Ureter (tissue), 1 donor: ENCODE results near the gene LINC00305. TPM values are rescaled to one million over a fixed set of nuclear protein-coding genes. Genes with fewer than 3 reads are reported as not detected.

Experiments used
- DNase-seq: peaks from one replicate; pipeline ENCODE4 v3.0.0-alpha.2; 2020; ENCODE audit warnings: low spot score
- total RNA-seq: library from RNA; stranded (reverse); gene quantifications from one replicate; pipeline ENCODE4 v1.2.4, GENCODE V29; 2023
- donor health status: DM: yes; HTN: yes; CAD: no.

Gene LINC00305
- not detected for total RNA-seq

GRCh38 chr18:64148988-64149387 is at the start of gene LINC00305:
LINC00305 (minus strand) TSS chr18:64149088.
- no peak for DNase-seq

DNA sequence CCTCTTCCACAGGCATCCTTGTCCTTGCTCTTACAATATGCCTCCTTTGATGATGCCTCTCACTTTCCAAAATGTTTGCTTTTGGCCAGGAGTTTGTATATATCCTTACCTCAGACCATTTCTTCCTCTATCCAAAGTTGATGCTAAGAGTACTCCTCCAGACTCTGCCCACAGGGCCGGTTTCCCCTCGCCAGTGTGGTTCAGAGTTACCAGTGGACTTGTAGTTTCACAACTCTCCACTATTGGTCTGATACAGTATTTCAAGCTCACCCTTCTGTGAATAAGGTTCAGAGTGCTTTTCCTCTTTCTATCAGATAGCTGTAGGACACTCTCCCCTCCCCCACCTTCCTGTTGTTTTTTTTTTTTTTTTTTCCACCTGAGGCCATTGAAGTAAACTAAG is 42.2 kb upstream of the LINC00305 start:
- DNase-seq: no peak

- no peak for DNase-seq
Measured at GRCh38 chr18:64185987-64186386, 37.1 kb upstream of the LINC00305 start.

- no peak for DNase-seq
Measured at GRCh38 chr18:64183665-64184064, 34.8 kb upstream of the LINC00305 start.

DNA sequence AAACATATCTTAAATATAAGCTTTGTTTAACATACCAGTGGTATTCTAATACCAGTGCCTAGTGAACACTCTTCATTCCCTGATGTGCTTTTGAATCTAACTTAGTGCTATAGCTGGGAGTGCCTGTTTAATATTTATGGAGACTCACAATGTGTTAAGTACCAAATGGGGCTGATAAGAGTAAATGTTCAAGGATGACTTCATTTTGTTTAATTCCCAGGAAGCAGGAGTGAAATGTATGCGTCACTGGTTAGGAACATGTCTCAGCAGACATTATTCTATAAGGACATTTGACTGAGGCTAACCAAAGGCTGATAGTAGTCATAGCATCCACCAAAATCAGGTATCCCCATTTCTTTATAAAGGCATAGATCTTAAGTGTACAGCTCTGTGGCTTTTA is 31.7 kb upstream of the LINC00305 start:
- no peak for DNase-seq

- DNase-seq: no peak
Measured at GRCh38 chr18:64180171-64180570, 31.3 kb upstream of the LINC00305 start.

- no peak for DNase-seq
Measured at GRCh38 chr18:64179556-64180080, 30.7 kb upstream of the LINC00305 start.

GRCh38 chr18:64178860-64179259 is 30.0 kb upstream of the LINC00305 start:
- no peak for DNase-seq

GRCh38 chr18:64175432-64175831 is 26.5 kb upstream of the LINC00305 start:
- no peak for DNase-seq

- no peak for DNase-seq
Measured at GRCh38 chr18:64171576-64171975, 22.7 kb upstream of the LINC00305 start.

GRCh38 chr18:64167408-64167925 is 18.6 kb upstream of the LINC00305 start:
- DNase-seq: no peak

DNA sequence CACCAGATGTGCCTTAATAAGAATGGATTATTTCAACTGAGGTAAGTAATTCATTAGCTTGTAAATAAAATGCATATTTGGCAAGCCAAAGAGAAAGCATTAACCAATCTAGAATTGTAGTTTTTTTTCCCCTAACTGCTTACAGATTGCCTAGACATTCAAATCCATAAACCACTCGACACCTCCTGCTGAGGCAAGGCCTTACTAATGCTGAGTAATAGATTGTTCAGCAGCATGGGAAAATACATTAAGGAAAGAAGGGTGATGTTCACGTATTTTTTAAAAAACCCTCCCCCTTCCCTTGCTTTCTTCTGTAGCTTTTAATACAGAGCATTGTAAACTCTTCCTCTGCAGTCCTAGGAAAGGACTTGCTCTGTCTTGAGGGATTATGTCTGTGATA is 17.0 kb upstream of the LINC00305 start:
- DNase-seq: no peak

GRCh38 chr18:64164883-64165282 is 16.0 kb upstream of the LINC00305 start:
- DNase-seq: no peak

DNA sequence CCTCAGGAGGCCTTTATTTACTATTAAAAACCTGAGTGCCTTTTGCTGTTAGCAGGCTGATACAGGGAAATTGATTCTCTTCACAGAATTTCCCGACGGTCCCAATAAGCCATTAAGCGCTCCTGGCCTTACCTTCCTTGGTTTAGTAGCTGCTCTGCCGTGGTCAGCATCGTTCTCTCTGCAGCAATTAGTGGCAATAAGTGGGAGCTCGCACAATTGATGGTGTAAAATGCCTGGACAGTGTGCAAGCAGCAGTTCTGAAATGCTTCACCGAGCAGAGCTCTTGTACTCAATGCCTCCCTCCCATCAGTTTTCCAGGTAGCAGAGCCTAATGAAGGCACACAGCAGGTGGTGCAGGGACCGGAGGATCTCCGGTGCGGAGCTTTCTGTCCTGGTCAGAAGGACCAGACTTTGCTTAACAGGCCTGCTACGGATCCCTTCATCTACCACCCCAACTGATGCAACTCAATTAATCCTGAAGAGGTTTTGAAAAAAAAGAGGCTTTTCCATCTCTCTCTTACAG is 1.1 kb upstream of the LINC00305 start:
- DNase-seq: no peak

- DNase-seq: no peak
Measured at GRCh38 chr18:64142904-64143303, 6.0 kb downstream of the LINC00305 start.

DNA sequence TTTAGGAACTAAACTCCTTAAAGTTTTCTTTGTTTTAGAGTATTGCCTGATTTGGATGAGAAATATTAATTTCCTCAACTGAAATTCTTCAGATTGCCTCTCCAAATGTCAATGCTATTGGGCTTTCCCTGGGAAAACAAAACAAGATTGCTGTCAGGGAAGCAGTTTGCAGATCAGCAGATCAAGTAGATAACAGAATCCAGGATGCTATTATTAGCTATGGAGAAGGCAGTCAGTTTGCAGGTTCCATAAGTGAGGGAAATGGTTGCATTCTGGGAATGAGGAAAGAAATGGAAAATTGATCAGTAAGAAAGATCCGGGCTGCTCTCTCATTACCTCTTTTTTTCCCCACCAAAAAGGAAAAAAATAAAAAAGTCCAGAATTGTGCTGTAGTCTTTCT is 11.0 kb downstream of the LINC00305 start:
- no peak for DNase-seq

GRCh38 chr18:64134044-64134747 is 14.7 kb downstream of the LINC00305 start:
- DNase-seq: no peak

GRCh38 chr18:64132871-64133270 is 16.0 kb downstream of the LINC00305 start:
- no peak for DNase-seq

GRCh38 chr18:64131314-64131713 is 17.6 kb downstream of the LINC00305 start:
- no peak for DNase-seq

- no peak for DNase-seq
Measured at GRCh38 chr18:64127172-64127571, 21.7 kb downstream of the LINC00305 start.

DNA sequence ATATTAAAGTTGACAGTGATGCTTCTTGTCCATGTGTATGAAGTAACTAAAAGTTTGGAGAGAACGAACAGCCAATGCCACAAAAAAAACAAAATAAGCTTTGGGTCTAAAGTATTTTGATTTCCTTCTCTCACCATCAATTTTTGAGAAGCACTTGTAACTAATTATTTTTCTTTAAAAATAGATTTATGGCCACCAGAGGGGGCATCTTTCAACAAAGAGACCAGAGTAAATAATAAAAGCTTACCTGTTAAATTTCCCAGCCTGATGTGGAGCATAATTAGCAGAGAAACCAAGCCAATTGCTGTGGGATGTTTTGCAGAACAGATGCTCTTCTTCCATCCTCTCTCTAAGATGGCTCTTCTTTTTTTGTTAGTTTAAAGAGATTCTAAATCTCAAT is 29.0 kb downstream of the LINC00305 start:
- no peak for DNase-seq

- DNase-seq: no peak
Measured at GRCh38 chr18:64118406-64118805, 30.5 kb downstream of the LINC00305 start.

DNA sequence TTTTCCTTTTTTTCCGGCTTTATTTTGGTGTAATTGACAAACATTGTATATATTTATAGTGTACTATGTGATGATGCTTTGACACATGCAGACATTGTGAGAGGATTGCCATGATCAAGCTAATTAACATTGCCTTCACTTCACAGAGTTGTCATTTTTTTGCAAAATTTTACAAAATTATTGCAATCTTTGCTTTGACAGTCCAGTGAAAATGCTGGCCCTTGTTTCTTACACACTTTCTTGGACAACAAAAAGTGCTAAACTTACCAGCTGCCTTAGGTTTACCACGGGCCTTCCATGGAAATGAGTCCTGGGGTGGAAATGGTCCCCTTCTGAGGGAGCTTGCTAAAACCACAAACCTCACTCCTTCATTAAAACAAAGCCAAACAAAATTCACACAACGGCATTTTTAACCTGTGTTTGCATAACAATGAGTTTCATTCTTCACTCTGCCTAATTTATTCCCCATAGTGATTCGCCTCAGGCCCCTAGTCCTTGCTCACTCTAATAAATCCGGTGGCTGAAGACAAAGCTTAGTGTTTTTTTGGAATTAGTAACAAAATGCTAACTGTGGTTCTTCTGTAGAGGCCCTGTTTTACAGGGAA is 32.2 kb downstream of the LINC00305 start:
- DNase-seq: no peak
